Mucosa of descending colon (tissue), 3 donors: ENCODE measurements around the gene ANKRD11. TPM values are rescaled to one million over a fixed set of nuclear protein-coding genes. Genes with fewer than 3 reads are reported as not detected.

Source experiments
- ATAC-seq: fragments of 200-7000 bp; cut with Tn5 transposase; one replicate; pipeline ENCODE4 v1.9.1; 2020; ENCODE audit warnings: mild to moderate bottlenecking, moderate library complexity
- DNase-seq, 3 donors: peaks; one replicate each; pipeline ENCODE4 v3.0.0-alpha.2; 2020
- H3K36me3 ChIP-seq: fragments of 200-600 bp; one replicate; pipeline ENCODE4 v1.8.0; 2021; ENCODE audit warnings: low read depth, mild to moderate bottlenecking
- H3K4me1 ChIP-seq: fragments of 200-600 bp; one replicate; pipeline ENCODE4 v1.8.0; 2021; ENCODE audit warnings: low read depth, mild to moderate bottlenecking
- H3K4me3 ChIP-seq: fragments of 200-600 bp; one replicate; pipeline ENCODE4 v1.8.0; 2021; ENCODE audit warnings: mild to moderate bottlenecking
- H3K9me3 ChIP-seq: fragments of 200-600 bp; one replicate; pipeline ENCODE4 v1.8.0; 2021; ENCODE audit warnings: mild to moderate bottlenecking
- CTCF ChIP-seq: fragments of 200-600 bp; IDR thresholded peaks from one replicate; pipeline ENCODE4 v1.8.0; 2022; ENCODE audit warnings: antibody characterized with exemption, mild to moderate bottlenecking
- intact Hi-C, 2 donors: fragments of 100-400 bp; cut with DNase I in 1 of 2; cut with micrococcal nuclease in 1 of 2; formaldehyde crosslinking; loops; one replicate each; pipeline versions ENCODE4 v1.11.0 to v1.11.1; 2022; cut with DNase I, micrococcal nuclease
- total RNA-seq, 3 donors: library from RNA; stranded (reverse); fragmentation: NEBNext Ultra II Directional in 2 of 3; extraction: Animal tissue kit (Norgen Biotek cat#: 25700) in 2 of 3; gene quantifications; one replicate each; pipeline versions ENCODE4 v1.2.1 to v1.2.4, GENCODE V29; 2021 to 2023
- donor health status: DM: no; HTN: no; CAD: no; lungs with moderate emphysema.
- donor health status: DM: no; HTN: no; CAD: no.
- donor health status: DM: no; HTN: yes; CAD: no.

The ANKRD11 gene
- total RNA-seq, 3 donors from 2014 or later: 125 to 127 (median 127) TPM

- DNase-seq (peak in 2 of 3 donors; percentile 59 to 67), ATAC-seq (peak; percentile 74)
- peaks cover 24% of the 10 kb centered on the region for H3K4me1 ChIP-seq
Observed at GRCh38 chr16:89404561-89404960, 85.8 kb downstream of the ANKRD11 start.

GRCh38 chr16:89402962-89403361 lies 87.4 kb downstream of the ANKRD11 start:
- peaks cover 13% of the 10 kb centered on the region for H3K4me1 ChIP-seq
- no peak for DNase-seq
- no peak overlapping the region for H3K4me3 ChIP-seq
- intact Hi-C loops: no loop called here
- TF ChIP-seq CTCF: no peak
- no peaks in the 10 kb centered on the region for H3K36me3 ChIP-seq
- no peaks in the 10 kb centered on the region for H3K9me3 ChIP-seq
- ATAC-seq: peak; percentile 13

More at GRCh38 chr16:89404561-89404960, 85.8 kb downstream of the ANKRD11 start:
- Histone ChIP-seq H3K36me3 (no peaks in the 10 kb centered on the region), H3K9me3 (no peaks in the 10 kb centered on the region), H3K4me3 (no peak overlapping the region)
- intact Hi-C loops: no loop called here
- TF ChIP-seq CTCF: no peak

- Histone ChIP-seq H3K4me3 (no peak overlapping the region), H3K9me3 (no peaks in the 10 kb centered on the region), H3K4me1 (peaks cover 10% of the 10 kb centered on the region), H3K36me3 (no peaks in the 10 kb centered on the region)
- no peak for DNase-seq
- intact Hi-C loops: no loop called here
- ATAC-seq: no peak
- no peak for TF ChIP-seq CTCF
Observed at GRCh38 chr16:89401641-89402445, 88.5 kb downstream of the ANKRD11 start.

- Histone ChIP-seq H3K4me3 (no peak overlapping the region), H3K36me3 (no peaks in the 10 kb centered on the region), H3K9me3 (no peaks in the 10 kb centered on the region), H3K4me1 (peaks cover 8% of the 10 kb centered on the region)
- intact Hi-C loops: no loop called here
- DNase-seq (no peak), ATAC-seq (no peak)
- no peak for TF ChIP-seq CTCF
Observed at GRCh38 chr16:89401205-89401604, 89.2 kb downstream of the ANKRD11 start.

GRCh38 chr16:89400740-89401139 lies 89.6 kb downstream of the ANKRD11 start:
- TF ChIP-seq CTCF: no peak
- intact Hi-C loops: no loop called here
- Histone ChIP-seq H3K9me3 (no peaks in the 10 kb centered on the region), H3K4me3 (no peak overlapping the region), H3K4me1 (peaks cover 8% of the 10 kb centered on the region), H3K36me3 (no peaks in the 10 kb centered on the region)
- ATAC-seq (no peak), DNase-seq (no peak)
